NCI-H2171 treated with DMSO at 0.1 percent for 48 hours (cell line): ENCODE measurements around the gene TRIAP1.

Experiments used
- DNase-seq: peaks from one replicate; lab custom pipeline; 2025; lab: John Stamatoyannopoulos, UW

TRIAP1 gene

GRCh38 chr12:120429368-120429767 is 16.8 kb downstream of the TRIAP1 start:
- no peak for DNase-seq

- no peak for DNase-seq
Measured at GRCh38 chr12:120428597-120429229, 17.5 kb downstream of the TRIAP1 start.

- no peak for DNase-seq
Measured at GRCh38 chr12:120425797-120426196, 20.4 kb downstream of the TRIAP1 start.

- no peak for DNase-seq
Measured at GRCh38 chr12:120422892-120423456, 23.2 kb downstream of the TRIAP1 start.

- no peak for DNase-seq
Measured at GRCh38 chr12:120421701-120422100, 24.5 kb downstream of the TRIAP1 start.

- no peak for DNase-seq
Measured at GRCh38 chr12:120417917-120418580, 28.1 kb downstream of the TRIAP1 start.

- DNase-seq = peak; percentile 66
Measured at GRCh38 chr12:120416490-120417216, 29.5 kb downstream of the TRIAP1 start.

- DNase-seq = no peak
Measured at GRCh38 chr12:120413901-120414695, 32.1 kb downstream of the TRIAP1 start.

GRCh38 chr12:120412421-120412820 is 33.8 kb downstream of the TRIAP1 start:
- peak; percentile 76 for DNase-seq

GRCh38 chr12:120408771-120409170 is 37.4 kb downstream of the TRIAP1 start:
- DNase-seq = no peak

GRCh38 chr12:120406553-120406952 is 39.6 kb downstream of the TRIAP1 start:
- no peak for DNase-seq

GRCh38 chr12:120406069-120406468 is 40.1 kb downstream of the TRIAP1 start:
- no peak for DNase-seq

GRCh38 chr12:120404271-120404670 is 41.9 kb downstream of the TRIAP1 start:
- peak; percentile 93 for DNase-seq

GRCh38 chr12:120403869-120404268 is 42.3 kb downstream of the TRIAP1 start:
- DNase-seq = no peak

- no peak for DNase-seq
Measured at GRCh38 chr12:120402217-120402616, 44.0 kb downstream of the TRIAP1 start.

- no peak for DNase-seq
Measured at GRCh38 chr12:120399531-120399930, 46.7 kb downstream of the TRIAP1 start.

- no peak for DNase-seq
Measured at GRCh38 chr12:120397824-120398540, 48.2 kb downstream of the TRIAP1 start.

GRCh38 chr12:120394483-120395367 is 51.5 kb downstream of the TRIAP1 start:
- DNase-seq = no peak
